Left lung (tissue), 10 donors: Measurements from ENCODE around the gene LARGE2. TPM values are rescaled to one million over a fixed set of nuclear protein-coding genes. Genes with fewer than 3 reads are reported as not detected.

ENCODE experiments used
- ATAC-seq: fragments of 200-7000 bp; cut with Tn5 transposase; one replicate; pipeline ENCODE4 v1.9.1; 2020; ENCODE audit warnings: moderate library complexity
- DNase-seq, 4 donors: peaks; one replicate each; pipeline ENCODE4 v3.0.0-alpha.2; 2013 to 2020
- H3K27ac ChIP-seq, 2 donors: fragments of 200-600 bp; sonication (generic) in 1 of 2; one replicate each; pipeline versions ENCODE4 v1.5.0 to v1.8.0; 2020 to 2021
- H3K27me3 ChIP-seq, 2 donors: fragments of 200-600 bp; sonication (generic) in 1 of 2; one replicate each; pipeline versions ENCODE4 v1.5.0 to v1.8.0; 2020 to 2021
- H3K36me3 ChIP-seq, 2 donors: fragments of 200-600 bp; sonication (generic) in 1 of 2; one replicate each; pipeline versions ENCODE4 v1.5.0 to v1.8.0; 2020 to 2021
- H3K4me1 ChIP-seq, 2 donors: fragments of 200-600 bp; one replicate each; pipeline ENCODE4 v1.8.0; 2021
- H3K4me3 ChIP-seq, 2 donors: fragments of 200-600 bp; sonication (generic) in 1 of 2; one replicate each; pipeline versions ENCODE4 v1.5.0 to v1.8.0; 2020 to 2021; ENCODE audit warnings: mild to moderate bottlenecking in 1 of 2
- H3K9me3 ChIP-seq, 2 donors: fragments of 200-600 bp; sonication (generic) in 1 of 2; one replicate each; pipeline versions ENCODE4 v1.5.0 to v1.8.0; 2020 to 2021
- intact Hi-C, 2 donors: fragments of 100-400 bp; cut with DNase I; formaldehyde crosslinking; loops; one replicate each; pipeline versions ENCODE4 v1.11.2 to v1.14.2; 2022
- polyA plus RNA-seq, 6 donors: library from polyadenylated mRNA; unstranded; fragments of 120-200 nt; gene quantifications; one replicate each; pipeline ENCODE4 v1.2.1, GENCODE V29; 2013; ENCODE audit not compliant: insufficient read length in 6 of 6
- total RNA-seq, 2 donors: library from RNA; stranded (reverse); fragmentation: NEBNext Ultra II Directional; extraction: Animal tissue kit (Norgen Biotek cat#: 25700); gene quantifications; one replicate each; pipeline ENCODE4 v1.2.1, GENCODE V29; 2021
- TF ChIP-seq, protein P1 (sequence below), 2 donors: fragments of 200-600 bp; sonication (generic) in 1 of 2; IDR thresholded peaks; one replicate each; pipeline versions ENCODE4 v1.5.0 to v1.8.0; 2021; ENCODE audit warnings: antibody characterized with exemption in 2 of 2
- donor health status: DM: no; HTN: yes; CAD: no.
- donor health status: DM: no; HTN: no; CAD: no.

The LARGE2 gene
- total and polyA plus RNA-seq, 8 donors: 7.5 to 17.2 (median 13.5) TPM

DNA sequence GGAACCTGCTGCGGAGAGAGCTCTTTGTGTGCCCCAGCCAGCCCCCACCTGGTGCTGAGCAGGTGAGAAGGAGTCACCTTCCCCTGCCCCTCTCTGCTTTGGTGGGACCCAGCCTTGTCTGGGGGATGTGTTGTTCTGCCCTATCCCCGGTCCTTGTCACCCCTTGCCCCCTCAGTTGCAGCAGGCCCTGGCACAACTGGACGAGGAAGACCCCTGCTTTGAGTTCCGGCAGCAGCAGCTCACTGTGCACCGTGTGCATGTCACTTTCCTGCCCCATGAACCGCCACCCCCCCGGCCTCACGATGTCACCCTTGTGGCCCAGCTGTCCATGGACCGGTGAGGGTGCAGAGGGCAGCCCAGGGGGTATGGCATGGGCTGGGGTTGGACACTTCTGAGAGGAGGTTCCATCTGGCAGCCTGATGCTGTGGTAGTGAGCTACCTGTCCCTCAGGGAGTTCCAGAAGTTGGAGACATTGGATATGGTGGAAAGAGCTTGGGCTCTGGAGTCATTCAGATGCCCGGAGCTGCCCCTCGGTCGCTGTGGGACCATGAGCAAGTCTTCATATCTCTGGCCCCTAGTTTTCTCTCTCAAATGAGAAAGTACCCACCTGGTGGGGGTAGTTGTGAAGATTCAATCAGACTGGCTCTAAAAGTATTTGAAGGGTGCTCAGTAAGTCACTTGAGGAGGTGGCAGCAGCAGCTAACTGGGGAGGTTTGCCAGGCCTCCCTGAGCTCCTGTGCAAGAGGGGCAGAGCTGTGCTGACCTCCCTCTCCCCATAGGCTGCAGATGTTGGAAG, 4.3 kb downstream of the LARGE2 start:
- Histone ChIP-seq H3K9me3 (no peaks in the 10 kb centered on the region), H3K36me3 (peaks cover 0 to 11% of the 10 kb centered on the region in 2 donors), H3K4me1 (peaks cover 0 to 39% of the 10 kb centered on the region in 2 donors), H3K4me3 (no peak overlapping the region), H3K27ac (no peak overlapping the region), H3K27me3 (peaks cover 17 to 43% of the 10 kb centered on the region in 2 donors)
- TF ChIP-seq, protein P1, sequence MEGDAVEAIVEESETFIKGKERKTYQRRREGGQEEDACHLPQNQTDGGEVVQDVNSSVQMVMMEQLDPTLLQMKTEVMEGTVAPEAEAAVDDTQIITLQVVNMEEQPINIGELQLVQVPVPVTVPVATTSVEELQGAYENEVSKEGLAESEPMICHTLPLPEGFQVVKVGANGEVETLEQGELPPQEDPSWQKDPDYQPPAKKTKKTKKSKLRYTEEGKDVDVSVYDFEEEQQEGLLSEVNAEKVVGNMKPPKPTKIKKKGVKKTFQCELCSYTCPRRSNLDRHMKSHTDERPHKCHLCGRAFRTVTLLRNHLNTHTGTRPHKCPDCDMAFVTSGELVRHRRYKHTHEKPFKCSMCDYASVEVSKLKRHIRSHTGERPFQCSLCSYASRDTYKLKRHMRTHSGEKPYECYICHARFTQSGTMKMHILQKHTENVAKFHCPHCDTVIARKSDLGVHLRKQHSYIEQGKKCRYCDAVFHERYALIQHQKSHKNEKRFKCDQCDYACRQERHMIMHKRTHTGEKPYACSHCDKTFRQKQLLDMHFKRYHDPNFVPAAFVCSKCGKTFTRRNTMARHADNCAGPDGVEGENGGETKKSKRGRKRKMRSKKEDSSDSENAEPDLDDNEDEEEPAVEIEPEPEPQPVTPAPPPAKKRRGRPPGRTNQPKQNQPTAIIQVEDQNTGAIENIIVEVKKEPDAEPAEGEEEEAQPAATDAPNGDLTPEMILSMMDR (IDR thresholded peaks at IDR 0.05): no peak
- intact Hi-C loops: no loop called here
- ATAC-seq: no peak
- peak in 1 of 4 donors; percentile 79 for DNase-seq

DNA sequence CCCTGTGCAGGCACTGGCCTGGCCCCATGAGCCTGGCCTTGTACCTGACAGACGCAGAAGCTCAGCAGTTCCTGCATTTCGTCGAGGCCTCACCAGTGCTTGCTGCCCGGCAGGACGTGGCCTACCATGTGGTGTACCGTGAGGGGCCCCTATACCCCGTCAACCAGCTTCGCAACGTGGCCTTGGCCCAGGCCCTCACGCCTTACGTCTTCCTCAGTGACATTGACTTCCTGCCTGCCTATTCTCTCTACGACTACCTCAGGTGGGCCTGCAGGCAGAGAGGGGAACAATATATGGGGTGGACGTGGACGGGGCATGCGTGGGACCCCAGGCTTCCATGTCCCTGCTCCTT, 4.9 kb downstream of the LARGE2 start:
- TF ChIP-seq, protein P1 (IDR thresholded peaks at IDR 0.05): no peak
- Histone ChIP-seq H3K4me1 (peaks cover 0 to 34% of the 10 kb centered on the region in 2 donors), H3K4me3 (no peak overlapping the region), H3K36me3 (peaks cover 0 to 17% of the 10 kb centered on the region in 2 donors), H3K27ac (no peak overlapping the region), H3K9me3 (no peaks in the 10 kb centered on the region), H3K27me3 (peaks cover 12 to 37% of the 10 kb centered on the region in 2 donors)
- ATAC-seq (no peak), DNase-seq (no peak)
- intact Hi-C loops: no loop called here

DNA sequence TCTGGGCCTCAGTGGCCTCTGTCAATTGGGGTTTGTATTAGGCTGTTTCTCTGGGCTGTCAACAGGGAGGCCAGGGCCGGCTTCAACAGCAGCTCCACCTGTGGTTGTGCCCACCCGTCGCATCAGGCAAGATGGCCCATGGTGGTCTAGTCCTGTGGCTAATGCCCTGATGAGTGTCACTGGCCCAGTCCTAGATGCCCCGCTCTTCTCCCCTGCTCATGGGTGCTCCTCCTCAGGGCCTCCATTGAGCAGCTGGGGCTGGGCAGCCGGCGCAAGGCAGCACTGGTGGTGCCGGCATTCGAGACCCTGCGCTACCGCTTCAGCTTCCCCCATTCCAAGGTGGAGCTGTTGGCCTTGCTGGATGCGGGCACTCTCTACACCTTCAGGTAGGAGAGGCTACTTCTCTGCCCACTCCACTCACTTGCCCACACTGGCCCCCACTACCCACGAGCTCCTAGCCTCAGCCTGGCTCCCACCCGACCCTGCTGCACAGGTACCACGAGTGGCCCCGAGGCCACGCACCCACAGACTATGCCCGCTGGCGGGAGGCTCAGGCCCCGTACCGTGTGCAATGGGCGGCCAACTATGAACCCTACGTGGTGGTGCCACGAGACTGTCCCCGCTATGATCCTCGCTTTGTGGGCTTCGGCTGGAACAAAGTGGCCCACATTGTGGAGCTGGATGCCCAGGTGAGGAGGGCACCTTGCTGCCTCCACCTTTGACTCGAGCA, 5.4 kb downstream of the LARGE2 start:
- intact Hi-C loops: no loop called here
- DNase-seq: no peak
- no peak overlapping the region for H3K27ac ChIP-seq
- peaks cover 6 to 31% of the 10 kb centered on the region in 2 donors for H3K27me3 ChIP-seq
- no peaks in the 10 kb centered on the region for H3K9me3 ChIP-seq
- ATAC-seq: no peak
- no peak overlapping the region for H3K4me3 ChIP-seq
- peaks cover 0 to 29% of the 10 kb centered on the region in 2 donors for H3K4me1 ChIP-seq
- TF ChIP-seq, protein P1 (IDR thresholded peaks at IDR 0.05): no peak
- H3K36me3 ChIP-seq: peaks cover 0 to 22% of the 10 kb centered on the region in 2 donors

DNA sequence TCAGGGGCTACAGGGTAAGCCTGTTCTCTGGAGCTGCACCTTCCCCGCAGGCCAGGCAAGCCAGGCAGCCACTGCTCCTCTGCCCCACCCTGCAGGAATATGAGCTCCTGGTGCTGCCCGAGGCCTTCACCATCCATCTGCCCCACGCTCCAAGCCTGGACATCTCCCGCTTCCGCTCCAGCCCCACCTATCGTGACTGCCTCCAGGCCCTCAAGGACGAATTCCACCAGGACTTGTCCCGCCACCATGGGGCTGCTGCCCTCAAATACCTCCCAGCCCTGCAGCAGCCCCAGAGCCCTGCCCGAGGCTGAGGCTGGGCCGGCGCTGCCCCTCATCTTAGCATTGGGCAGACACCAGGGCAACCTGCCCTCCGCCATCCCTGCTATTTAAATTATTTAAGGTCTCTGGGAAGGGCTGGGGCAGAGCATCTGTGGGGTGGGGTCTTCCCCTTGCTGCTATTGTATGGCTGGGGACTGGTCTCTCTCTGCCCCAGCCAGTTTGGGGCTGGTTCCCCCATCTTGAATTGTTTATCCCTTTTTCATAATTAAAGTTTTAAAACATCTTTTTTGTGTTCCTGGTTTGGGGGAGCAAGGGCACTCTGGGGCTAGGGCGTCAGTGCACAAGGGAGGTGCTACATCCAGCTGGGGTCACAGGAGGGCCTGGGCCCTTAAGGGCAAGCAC, 6.2 kb downstream of the LARGE2 start:
- peaks cover 0 to 23% of the 10 kb centered on the region in 2 donors for H3K27me3 ChIP-seq
- H3K9me3 ChIP-seq: no peaks in the 10 kb centered on the region
- intact Hi-C loops: no loop called here
- H3K27ac ChIP-seq: no peak overlapping the region
- peaks cover 0 to 31% of the 10 kb centered on the region in 2 donors for H3K36me3 ChIP-seq
- no peak overlapping the region for H3K4me3 ChIP-seq
- ATAC-seq (no peak), DNase-seq (no peak)
- TF ChIP-seq, protein P1 (IDR thresholded peaks at IDR 0.05): no peak
- H3K4me1 ChIP-seq: peaks cover 0 to 22% of the 10 kb centered on the region in 2 donors
